ENCODE results near the gene NF1.
A peak's percentile ranks its signal among the peaks of the same experiment; 100 is the strongest.

Gene NF1

GRCh38 chr17:31394544-31394943 is 299.8 kb downstream of the NF1 start:
- peak; percentile 11 for TF ChIP-seq CTCF (conservative IDR thresholded peaks at IDR 0.05; ENCODE audit: low read depth, low read length)
- no peak overlapping the region for H3K4me3 ChIP-seq (ENCODE audit: low read depth, low read length)
- peak; percentile 89 for DNase-seq (ENCODE audit: low read depth)

- no peak for DNase-seq (ENCODE audit: low read depth)
- TF ChIP-seq CTCF (conservative IDR thresholded peaks at IDR 0.05; ENCODE audit: low read depth, low read length) = no peak
- no peak overlapping the region for H3K4me3 ChIP-seq (ENCODE audit: low read depth, low read length)
These were observed 302.6 kb downstream of the NF1 start for GRCh38 chr17:31397256-31397939.

DNA sequence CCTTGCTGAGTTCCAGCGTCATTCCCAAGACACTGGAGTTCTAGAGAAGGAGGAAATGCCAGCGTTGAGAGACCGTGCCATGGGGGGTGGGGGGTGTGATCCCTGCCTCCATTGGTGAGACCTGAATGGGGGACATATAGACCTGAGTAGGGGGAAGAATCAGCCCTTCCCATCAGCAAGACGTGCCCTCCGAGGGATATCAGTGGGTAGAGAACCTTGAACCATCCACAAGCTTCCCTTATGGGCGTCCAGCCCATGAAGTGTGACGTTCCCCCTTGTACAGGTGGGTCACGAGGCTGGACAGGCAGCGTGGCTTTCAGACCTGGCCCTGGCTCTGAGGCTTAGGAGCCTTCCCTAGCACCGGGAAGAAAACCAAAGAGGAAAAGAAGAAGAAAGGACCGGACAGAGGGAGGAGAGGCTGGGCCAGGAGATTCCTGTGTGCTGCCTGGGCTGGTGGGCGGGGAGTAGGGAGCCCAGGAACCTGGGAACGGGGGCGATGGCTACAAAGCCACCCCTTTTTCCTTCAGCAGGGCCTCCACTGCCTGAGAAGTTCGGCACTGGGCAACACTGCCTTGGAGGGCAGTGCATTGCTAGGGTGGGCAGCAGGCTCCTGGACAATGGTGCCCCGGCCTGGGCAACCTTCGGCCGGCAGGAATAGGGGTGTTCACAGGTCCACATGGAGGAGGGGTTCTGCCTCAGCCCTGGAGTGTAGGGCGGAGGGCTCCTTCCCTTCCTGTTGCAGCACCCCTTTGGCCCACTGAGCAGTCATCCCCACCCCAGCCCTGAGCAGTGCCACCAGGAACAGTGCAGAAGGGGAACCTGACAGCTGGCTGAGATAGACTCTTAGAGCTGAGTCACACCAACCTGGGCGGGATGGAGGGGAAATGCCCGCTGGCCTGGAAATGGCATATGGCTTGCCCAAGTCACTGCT is 303.9 kb downstream of the NF1 start:
- no peak for TF ChIP-seq CTCF (conservative IDR thresholded peaks at IDR 0.05; ENCODE audit: low read depth, low read length)
- DNase-seq (ENCODE audit: low read depth) = no peak
- no peak overlapping the region for H3K4me3 ChIP-seq (ENCODE audit: low read depth, low read length)

- H3K4me3 ChIP-seq (ENCODE audit: low read depth, low read length) = no peak overlapping the region
- DNase-seq (ENCODE audit: low read depth) = no peak
- TF ChIP-seq CTCF (conservative IDR thresholded peaks at IDR 0.05; ENCODE audit: low read depth, low read length) = no peak
These were observed 305.7 kb downstream of the NF1 start for GRCh38 chr17:31400481-31400950.

GRCh38 chr17:31401456-31402254 is 306.9 kb downstream of the NF1 start:
- no peak overlapping the region for H3K4me3 ChIP-seq (ENCODE audit: low read depth, low read length)
- TF ChIP-seq CTCF (conservative IDR thresholded peaks at IDR 0.05; ENCODE audit: low read depth, low read length) = no peak
- no peak for DNase-seq (ENCODE audit: low read depth)

GRCh38 chr17:31404028-31404949 is 309.5 kb downstream of the NF1 start:
- no peak for DNase-seq (ENCODE audit: low read depth)
- TF ChIP-seq CTCF (conservative IDR thresholded peaks at IDR 0.05; ENCODE audit: low read depth, low read length) = no peak
- no peak overlapping the region for H3K4me3 ChIP-seq (ENCODE audit: low read depth, low read length)

Data from choroid plexus epithelial cell (primary cell).